Esophagus muscularis mucosa (tissue), 4 donors: ENCODE data around the gene NOP58. TPM values are rescaled to one million over a fixed set of nuclear protein-coding genes. Genes with fewer than 3 reads are reported as not detected.

Source experiments
- DNase-seq: peaks from one replicate; pipeline ENCODE4 v3.0.0-alpha.2; 2017; ENCODE audit errors: extremely low spot score
- H3K27ac ChIP-seq, 4 donors: fragments of 200-600 bp; sonication (generic); replicated peaks in 1 of 4; 1 replicate in 3 of 4; 2 replicates in 1 of 4; pipeline ENCODE4 v1.5.1; 2016 to 2019; ENCODE audit warnings: mild to moderate bottlenecking in 1 of 4
- H3K27me3 ChIP-seq, 4 donors: fragments of 200-600 bp; sonication (generic); one replicate each; pipeline versions ENCODE4 v1.5.1 to v1.6.0; 2016 to 2019
- H3K36me3 ChIP-seq, 4 donors: fragments of 200-600 bp; sonication (generic); one replicate each; pipeline ENCODE4 v1.5.1; 2016 to 2019
- H3K4me1 ChIP-seq, 4 donors: fragments of 200-600 bp; sonication (generic); one replicate each; pipeline ENCODE4 v1.5.1; 2016 to 2019
- H3K4me3 ChIP-seq, 4 donors: fragments of 200-600 bp; sonication (generic); 1 replicate in 2 of 4; 2 replicates in 2 of 4; pipeline ENCODE4 v1.5.1; 2016 to 2019; ENCODE audit warnings: mild to moderate bottlenecking in 4 of 4, moderate library complexity in 1 of 4
- H3K9me3 ChIP-seq, 4 donors: fragments of 200-600 bp; sonication (generic); 1 replicate in 3 of 4; 2 replicates in 1 of 4; pipeline ENCODE4 v1.5.1; 2016 to 2019
- EP300 ChIP-seq: sonication (generic); formaldehyde crosslinking; IDR thresholded peaks from one replicate; pipeline ENCODE4 v1.6.1; 2017; ENCODE audit warnings: antibody characterized with exemption
- POLR2A ChIP-seq: fragments of 450-650 bp; IDR thresholded peaks from one replicate; pipeline ENCODE4 v1.6.1; 2017; ENCODE audit warnings: antibody characterized with exemption, moderate library complexity, mild to moderate bottlenecking, low read depth
- POLR2AphosphoS5 ChIP-seq, 2 donors: sonication (generic); formaldehyde crosslinking; IDR thresholded peaks; one replicate each; pipeline ENCODE4 v1.6.1; 2017; ENCODE audit warnings: antibody characterized with exemption in 2 of 2
- WGBS: methylation state at CpG from one replicate; pipeline ENCODE4 v1.1.5; 2018; 5-methylcytosine and 5-hydroxymethylcytosine counted together
- intact Hi-C: fragments of 100-400 bp; cut with DNase I; formaldehyde crosslinking; loops from one replicate; pipeline ENCODE4 v1.15.1; 2023
- total RNA-seq, 4 donors: library from RNA; depleted of rRNA; stranded (reverse); fragments of >200 nt; gene quantifications; one replicate each; pipeline versions ENCODE4 v1.1.0 to v1.2.1, GENCODE V29; 2016
- TF ChIP-seq, protein P1 (sequence below), 3 experiments: fragments of 200-600 bp in 2 of 3; fragments of 450-650 bp in 1 of 3; sonication (generic) in 2 of 3; IDR thresholded peaks; one replicate each; pipeline ENCODE4 v1.5.1; 2017 to 2019; ENCODE audit warnings: antibody characterized with exemption in 3 of 3, mild to moderate bottlenecking in 2 of 3, moderate library complexity in 1 of 3

The NOP58 gene
- total RNA-seq, 4 donors from 2014 or later: 15.6 to 46.6 (median 31.6) TPM

DNA sequence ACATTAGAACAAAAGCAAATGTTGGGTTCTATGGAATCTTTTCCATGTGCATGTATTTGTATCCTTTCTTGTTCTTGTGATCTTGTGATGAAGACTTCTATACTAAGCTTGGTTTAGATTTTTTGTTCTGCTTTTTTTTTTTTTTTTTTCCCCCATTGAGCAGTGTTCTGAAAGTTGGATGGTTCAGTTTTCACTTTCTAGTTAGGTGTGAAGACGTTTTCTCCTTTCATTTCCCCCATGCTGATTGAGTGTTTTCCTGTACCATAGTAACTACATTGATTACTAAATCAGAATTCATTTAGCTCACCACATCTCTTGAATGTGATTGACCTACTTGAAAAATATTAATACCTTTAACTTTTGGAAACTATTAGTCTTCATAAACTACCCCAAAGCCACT is 34.1 kb downstream of the NOP58 start:
- WGBS: 68% methylated on average over 1 of the region's 1 CpG
- TF ChIP-seq POLR2AphosphoS5 (IDR thresholded peaks at IDR 0.05) (no peak), EP300 (no peak), POLR2A (no peak)
- TF ChIP-seq, protein P1, sequence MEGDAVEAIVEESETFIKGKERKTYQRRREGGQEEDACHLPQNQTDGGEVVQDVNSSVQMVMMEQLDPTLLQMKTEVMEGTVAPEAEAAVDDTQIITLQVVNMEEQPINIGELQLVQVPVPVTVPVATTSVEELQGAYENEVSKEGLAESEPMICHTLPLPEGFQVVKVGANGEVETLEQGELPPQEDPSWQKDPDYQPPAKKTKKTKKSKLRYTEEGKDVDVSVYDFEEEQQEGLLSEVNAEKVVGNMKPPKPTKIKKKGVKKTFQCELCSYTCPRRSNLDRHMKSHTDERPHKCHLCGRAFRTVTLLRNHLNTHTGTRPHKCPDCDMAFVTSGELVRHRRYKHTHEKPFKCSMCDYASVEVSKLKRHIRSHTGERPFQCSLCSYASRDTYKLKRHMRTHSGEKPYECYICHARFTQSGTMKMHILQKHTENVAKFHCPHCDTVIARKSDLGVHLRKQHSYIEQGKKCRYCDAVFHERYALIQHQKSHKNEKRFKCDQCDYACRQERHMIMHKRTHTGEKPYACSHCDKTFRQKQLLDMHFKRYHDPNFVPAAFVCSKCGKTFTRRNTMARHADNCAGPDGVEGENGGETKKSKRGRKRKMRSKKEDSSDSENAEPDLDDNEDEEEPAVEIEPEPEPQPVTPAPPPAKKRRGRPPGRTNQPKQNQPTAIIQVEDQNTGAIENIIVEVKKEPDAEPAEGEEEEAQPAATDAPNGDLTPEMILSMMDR (IDR thresholded peaks at IDR 0.05): no peak
- no peak for DNase-seq
- intact Hi-C loops: no loop called here
- H3K4me3 ChIP-seq: no peak overlapping the region
- no peaks in the 10 kb centered on the region for H3K9me3 ChIP-seq
- H3K4me1 ChIP-seq: no peaks in the 10 kb centered on the region
- H3K36me3 ChIP-seq: peaks cover 71 to 99% (median 85%) of the 10 kb centered on the region in 4 donors
- H3K27me3 ChIP-seq: no peaks in the 10 kb centered on the region
- no peak overlapping the region for H3K27ac ChIP-seq

GRCh38 chr2:202306034-202306433 is 40.5 kb downstream of the NOP58 start:
- H3K27ac ChIP-seq: no peak overlapping the region
- peak; percentile 17 for DNase-seq
- no peaks in the 10 kb centered on the region for H3K4me1 ChIP-seq
- no peaks in the 10 kb centered on the region for H3K9me3 ChIP-seq
- intact Hi-C loops: no loop called here
- no peak overlapping the region for H3K4me3 ChIP-seq
- H3K36me3 ChIP-seq: peaks cover 51 to 74% (median 60%) of the 10 kb centered on the region in 4 donors
- H3K27me3 ChIP-seq: no peaks in the 10 kb centered on the region
- TF ChIP-seq, protein P1 (IDR thresholded peaks at IDR 0.05): no peak
- TF ChIP-seq EP300 (no peak), POLR2A (no peak)
- WGBS: 94% methylated on average over 3 of the region's 3 CpGs

DNA sequence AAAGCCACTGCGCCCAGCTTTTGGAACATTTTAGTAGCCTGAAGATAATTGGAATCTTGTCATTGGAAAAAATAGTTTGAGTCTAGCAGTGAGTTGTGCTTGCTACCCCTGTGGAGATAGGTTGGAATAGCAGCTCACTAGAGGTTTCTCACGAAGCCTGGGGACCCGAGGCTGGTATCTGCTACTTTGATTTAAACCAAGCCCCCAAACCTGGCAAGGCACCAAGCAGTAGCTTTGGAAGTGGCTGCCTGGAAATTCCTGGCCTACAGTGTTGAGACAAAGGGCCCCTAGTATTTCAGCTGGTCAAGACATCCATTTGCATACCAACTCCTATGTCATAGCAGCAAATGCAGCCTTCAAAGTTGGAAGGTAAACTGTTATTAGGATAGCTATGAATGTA is 42.1 kb downstream of the NOP58 start:
- no peaks in the 10 kb centered on the region for H3K9me3 ChIP-seq
- TF ChIP-seq POLR2A: no peak
- H3K27me3 ChIP-seq: no peaks in the 10 kb centered on the region
- peaks cover 40 to 72% (median 47%) of the 10 kb centered on the region in 4 donors for H3K36me3 ChIP-seq
- 74% methylated on average over 3 of the region's 3 CpGs for WGBS
- intact Hi-C loops: no loop called here
- DNase-seq: peak; percentile 55
- no peak overlapping the region for H3K27ac ChIP-seq
- H3K4me3 ChIP-seq: no peak overlapping the region
- no peaks in the 10 kb centered on the region for H3K4me1 ChIP-seq

- intact Hi-C loops: no loop called here
- DNase-seq: peak; percentile 45
- no peaks in the 10 kb centered on the region for H3K9me3 ChIP-seq
- TF ChIP-seq, protein P1 (IDR thresholded peaks at IDR 0.05): no peak
- no peak for TF ChIP-seq POLR2A
- no peak for TF ChIP-seq POLR2AphosphoS5 (IDR thresholded peaks at IDR 0.05)
- no peak for TF ChIP-seq EP300
- H3K36me3 ChIP-seq: peaks cover under 1 to 33% (median 10%) of the 10 kb centered on the region in 4 donors
- peaks cover 3 to 11% (median 7%) of the 10 kb centered on the region in 4 donors for H3K4me1 ChIP-seq
- H3K27ac ChIP-seq: no peak overlapping the region
- WGBS: 89% methylated on average over 4 of the region's 4 CpGs
- no peak overlapping the region for H3K4me3 ChIP-seq
- H3K27me3 ChIP-seq: no peaks in the 10 kb centered on the region
Measured at GRCh38 chr2:202311823-202312388, 46.3 kb downstream of the NOP58 start.

- Histone ChIP-seq H3K27ac (no peak overlapping the region), H3K27me3 (no peaks in the 10 kb centered on the region), H3K4me3 (no peak overlapping the region), H3K9me3 (no peaks in the 10 kb centered on the region), H3K36me3 (peaks cover 0 to 22% (median 7%) of the 10 kb centered on the region in 4 donors), H3K4me1 (peaks cover 15 to 25% (median 19%) of the 10 kb centered on the region in 4 donors)
- intact Hi-C loops: no loop called here
- TF ChIP-seq, protein P1 (IDR thresholded peaks at IDR 0.05): no peak
- TF ChIP-seq POLR2AphosphoS5 (IDR thresholded peaks at IDR 0.05) (no peak), POLR2A (no peak), EP300 (no peak)
- no peak for DNase-seq
- WGBS: 100% methylated on average over 2 of the region's 2 CpGs
Measured at GRCh38 chr2:202314116-202314515, 48.6 kb downstream of the NOP58 start.
